ENCODE measurements around the gene PPP6C. TPM values are rescaled to one million over a fixed set of nuclear protein-coding genes. Genes with fewer than 3 reads are reported as not detected.
"Not testable (repeated sequence)": the region's sequence is repeated elsewhere in the genome, so short reads cannot be mapped to it uniquely, and the experiment has no call there.

The PPP6C gene
- total RNA-seq = 10 to 100 TPM; 28.5 to 32.9 TPM

DNA sequence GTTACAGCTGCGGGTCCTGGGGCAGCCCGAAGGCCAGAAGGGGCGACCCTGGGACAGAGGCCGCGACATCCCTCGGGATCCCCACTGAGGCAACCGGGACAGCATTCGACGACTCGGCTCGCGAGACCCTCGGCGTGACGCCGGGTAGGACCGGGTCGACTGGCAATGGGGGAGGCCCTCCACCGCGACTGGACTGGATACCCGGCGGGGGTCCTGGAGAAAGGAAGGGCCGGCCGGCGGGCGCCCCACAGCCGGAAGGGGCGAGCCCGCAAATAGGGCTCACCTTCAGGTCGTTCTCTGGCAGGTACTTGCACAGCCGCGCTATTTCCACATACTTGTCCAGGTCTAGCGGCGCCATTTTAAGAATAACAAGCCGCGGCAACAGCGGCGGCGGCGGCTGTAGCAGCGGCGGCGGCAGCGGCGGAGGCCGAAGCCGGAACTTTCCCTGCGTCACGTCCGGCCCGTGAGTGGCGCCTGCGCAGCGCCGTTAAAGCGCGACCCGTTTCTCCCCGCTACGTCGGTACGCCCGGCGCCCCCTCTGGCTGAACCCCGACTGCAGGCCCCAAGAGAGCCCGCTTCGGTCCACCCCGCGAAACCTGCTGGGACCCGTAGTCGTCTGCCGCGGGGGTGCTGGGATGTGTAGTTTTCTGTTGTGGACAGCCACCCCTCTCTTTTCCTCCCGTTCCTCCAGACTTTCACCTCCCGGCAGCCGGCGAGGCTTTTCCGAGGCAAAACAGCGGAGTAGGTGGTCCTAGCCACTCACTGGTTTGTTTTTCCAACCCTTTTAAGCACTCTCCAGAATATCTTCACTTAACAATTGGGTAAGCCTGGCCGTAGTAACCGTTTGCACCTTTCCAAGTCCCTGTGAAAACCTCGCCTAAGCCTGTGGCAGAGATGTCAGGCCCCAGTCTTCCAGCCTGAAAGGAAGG, at the start of gene PPP6C:
PPP6C (minus strand) TSS at position 443 of the 929 bp plus-strand sequence; CDS start at position 358, 85 bp downstream.
- peak; percentile 96 for DNase-seq (ENCODE audit: low spot score)
- peak within 1 kb of the TSS; percentile 94 for H3K4me3 ChIP-seq
- no peaks in the 10 kb centered on the region for H3K9me3 ChIP-seq
- H3K27me3 ChIP-seq = no peaks in the 10 kb centered on the region
- H3K27ac ChIP-seq = peak within 1 kb of the TSS; percentile 91 to 93
- peak; percentile 44 to 64 for TF ChIP-seq CTCF (IDR thresholded peaks at IDR 0.05)
- H3K36me3 ChIP-seq = no peaks in the 10 kb centered on the region
- H3K4me1 ChIP-seq = peaks cover 0 to 45% of the 10 kb centered on the region in 2 donors

DNA sequence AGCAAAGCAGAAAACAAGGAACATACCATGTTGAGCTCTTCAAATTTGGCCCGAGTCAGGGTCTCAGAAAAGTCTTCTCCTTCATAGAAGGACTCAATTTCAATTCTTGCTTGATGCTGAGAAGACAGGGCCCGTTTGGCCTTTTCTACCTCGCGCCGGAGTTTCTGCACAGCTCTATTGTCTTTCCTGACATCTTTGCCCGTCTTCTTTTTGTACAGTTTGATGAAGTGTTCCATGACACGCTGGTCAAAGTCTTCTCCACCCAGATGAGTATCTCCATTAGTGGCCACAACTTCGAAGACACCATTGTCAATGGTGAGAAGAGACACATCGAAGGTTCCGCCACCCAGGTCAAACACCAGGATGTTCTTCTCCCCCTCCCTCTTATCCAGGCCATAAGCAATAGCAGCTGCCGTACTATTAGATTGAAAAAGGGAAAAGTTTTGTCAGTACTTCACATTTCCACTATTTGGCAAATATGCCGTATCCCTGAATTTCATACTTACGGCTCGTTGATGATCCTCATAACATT, 49.4 kb upstream of the PPP6C start:
- Histone ChIP-seq H3K27me3 (no peaks in the 10 kb centered on the region), H3K4me1 (peaks cover 0 to 63% of the 10 kb centered on the region in 2 donors), H3K27ac (no peak overlapping the region), H3K36me3 (peaks cover 67% of the 10 kb centered on the region), H3K9me3 (no peaks in the 10 kb centered on the region), H3K4me3 (peak overlapping the region; percentile 91 to 97)
- TF ChIP-seq CTCF (IDR thresholded peaks at IDR 0.05) = no peak
- DNase-seq (ENCODE audit: low spot score) = no peak

DNA sequence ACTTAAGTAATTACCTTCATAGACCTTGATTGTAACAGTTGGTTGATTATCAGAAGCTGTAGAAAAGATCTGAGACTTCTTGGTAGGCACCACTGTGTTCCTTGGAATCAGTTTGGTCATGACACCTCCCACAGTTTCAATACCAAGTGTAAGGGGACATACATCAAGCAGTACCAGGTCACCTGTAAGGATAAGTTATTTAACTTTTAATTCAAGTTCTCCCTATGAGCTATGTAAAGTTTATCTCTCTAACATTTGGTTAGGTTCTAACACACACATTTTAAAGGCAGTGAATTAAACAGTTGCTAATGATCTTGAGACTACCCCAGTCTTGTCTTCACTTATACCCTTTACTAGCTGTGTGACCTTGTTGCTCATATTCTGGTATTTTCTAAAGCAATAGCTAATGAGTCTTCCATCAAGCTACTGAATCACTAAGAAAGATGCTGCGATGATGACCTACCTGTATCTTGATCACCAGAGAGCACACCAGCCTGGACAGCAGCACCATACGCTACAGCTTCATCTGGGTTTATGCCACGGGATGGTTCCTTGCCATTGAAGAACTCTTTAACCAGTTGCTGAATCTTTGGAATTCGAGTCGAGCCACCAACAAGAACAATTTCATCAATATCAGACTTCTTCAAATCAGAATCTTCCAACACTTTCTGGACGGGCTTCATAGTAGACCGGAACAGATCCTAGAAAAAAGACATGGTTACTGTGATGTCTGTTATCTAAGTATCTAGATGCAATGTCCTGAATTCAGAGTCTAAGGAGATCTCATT, 48.7 kb upstream of the PPP6C start:
- TF ChIP-seq CTCF (IDR thresholded peaks at IDR 0.05) = no peak
- Histone ChIP-seq H3K27me3 (no peaks in the 10 kb centered on the region), H3K4me3 (peak overlapping the region; percentile 91 to 97), H3K9me3 (no peaks in the 10 kb centered on the region), H3K4me1 (peaks cover 0 to 63% of the 10 kb centered on the region in 2 donors), H3K36me3 (peaks cover 70% of the 10 kb centered on the region), H3K27ac (peak overlapping the region in 1 of 2 donors; percentile 26)
- no peak for DNase-seq (ENCODE audit: low spot score)

DNA sequence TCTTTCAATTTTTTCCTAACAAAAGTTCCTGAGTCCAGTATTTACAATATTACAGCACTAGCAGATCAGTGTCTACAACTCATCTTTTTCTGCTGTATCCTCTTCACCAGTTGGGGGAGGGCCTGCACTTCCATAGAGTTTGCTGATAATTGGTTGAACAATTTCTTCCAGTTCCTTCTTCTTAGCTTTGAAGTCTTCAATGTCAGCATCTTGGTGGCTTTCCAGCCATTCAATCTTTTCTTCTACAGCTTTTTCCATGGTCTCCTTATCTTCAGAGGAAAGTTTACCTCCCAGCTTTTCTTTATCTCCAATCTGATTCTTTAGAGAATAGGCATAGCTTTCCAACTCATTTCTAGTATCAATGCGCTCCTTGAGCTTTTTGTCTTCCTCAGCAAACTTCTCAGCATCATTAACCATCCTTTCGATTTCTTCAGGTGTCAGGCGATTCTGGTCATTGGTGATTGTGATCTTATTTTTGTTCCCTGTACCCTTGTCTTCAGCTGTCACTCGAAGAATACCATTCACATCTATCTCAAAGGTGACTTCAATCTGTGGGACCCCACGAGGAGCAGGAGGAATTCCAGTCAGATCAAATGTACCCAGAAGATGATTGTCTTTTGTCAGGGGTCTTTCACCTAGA, 47.0 kb upstream of the PPP6C start:
- peaks cover 0 to 56% of the 10 kb centered on the region in 2 donors for H3K4me1 ChIP-seq
- not testable (repeated sequence) for H3K9me3 ChIP-seq; H3K27me3 ChIP-seq; DNase-seq (ENCODE audit: low spot score); H3K27ac ChIP-seq
- H3K4me3 ChIP-seq = peak overlapping the region; percentile 19 to 22
- peaks cover 70% of the 10 kb centered on the region for H3K36me3 ChIP-seq

DNA sequence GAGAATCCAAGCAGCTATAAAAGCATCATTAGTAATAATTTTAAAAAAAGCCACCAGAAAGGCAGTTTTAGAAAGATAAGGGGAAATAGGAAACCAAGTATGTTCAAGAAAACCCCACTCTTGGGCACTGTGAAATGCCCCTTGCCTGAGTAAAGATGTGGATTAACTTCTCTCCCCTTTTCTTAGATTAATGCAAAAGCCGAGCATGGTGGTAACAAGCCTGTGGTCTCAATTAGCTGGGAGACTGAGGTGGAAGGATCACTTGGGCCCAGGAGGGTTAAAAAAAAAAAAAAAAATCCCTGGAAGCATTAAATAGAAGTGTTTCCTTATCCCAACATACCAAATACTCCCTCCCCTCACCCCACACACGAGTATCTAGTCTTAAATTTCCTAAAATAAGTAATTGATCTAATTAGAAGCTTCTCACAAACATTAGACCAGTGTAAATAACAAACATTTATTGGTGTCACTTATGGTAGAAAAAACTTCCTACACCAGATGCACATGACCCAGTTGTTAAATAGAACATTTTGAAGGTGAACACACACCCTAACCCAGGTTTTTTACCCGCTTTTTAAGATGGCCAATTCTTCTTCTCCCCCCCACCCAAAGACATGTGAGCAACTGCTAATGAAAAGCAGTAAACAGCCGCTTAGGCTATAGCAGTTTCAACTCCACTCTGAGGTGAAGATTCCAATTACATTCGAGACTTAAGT, 46.4 kb upstream of the PPP6C start:
- TF ChIP-seq CTCF (IDR thresholded peaks at IDR 0.05) = no peak
- Histone ChIP-seq H3K27me3 (no peaks in the 10 kb centered on the region), H3K4me1 (peaks cover 0 to 56% of the 10 kb centered on the region in 2 donors), H3K9me3 (no peaks in the 10 kb centered on the region), H3K4me3 (peak overlapping the region; percentile 19 to 22), H3K27ac (no peak overlapping the region), H3K36me3 (peaks cover 73% of the 10 kb centered on the region)
- DNase-seq (ENCODE audit: low spot score) = no peak

DNA sequence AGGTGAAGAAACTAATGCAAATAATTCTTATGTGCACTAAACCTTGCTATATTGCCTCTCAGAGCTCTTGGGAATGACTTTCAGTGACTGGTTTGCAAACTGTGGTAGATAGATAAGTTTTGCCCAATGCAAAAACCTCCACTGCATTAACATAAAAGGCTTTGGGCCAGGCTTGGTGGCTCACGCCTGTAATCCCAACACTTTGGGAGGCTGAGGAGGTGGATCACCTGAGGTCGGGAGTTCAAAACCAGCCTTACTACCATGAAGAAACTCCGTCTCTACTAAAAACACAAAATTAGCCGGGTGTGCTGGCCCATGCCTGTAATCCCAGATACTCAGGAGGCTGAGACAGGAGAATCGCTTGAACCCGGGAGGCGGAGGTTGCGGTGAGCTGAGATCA, 44.5 kb upstream of the PPP6C start:
- H3K27me3 ChIP-seq; DNase-seq (ENCODE audit: low spot score); H3K9me3 ChIP-seq; H3K27ac ChIP-seq; H3K4me3 ChIP-seq: not testable (repeated sequence)
- Histone ChIP-seq H3K36me3 (peaks cover 64% of the 10 kb centered on the region), H3K4me1 (peaks cover 0 to 45% of the 10 kb centered on the region in 2 donors)

All from right atrium auricular region (tissue), 2 donors.